Spinal cord (tissue), 10 donors: ENCODE data around the gene SLC7A10. TPM values are rescaled to one million over a fixed set of nuclear protein-coding genes. Genes with fewer than 3 reads are reported as not detected.

Source experiments
- DNase-seq, 6 donors: peaks; one replicate each; pipeline versions ENCODE4 v3.0.0 to v3.0.0-alpha.2; 2013 to 2015; ENCODE audit warnings: low spot score in 6 of 6, low read depth in 4 of 6
- H3K27ac ChIP-seq: one replicate; pipeline ENCODE4 v1.5.1; 2013; ENCODE audit warnings: low read depth, low read length, control low read depth
- H3K27me3 ChIP-seq: one replicate; pipeline ENCODE4 v1.6.1; 2013; ENCODE audit warnings: low read length; ENCODE audit not compliant: control insufficient read depth, insufficient read depth
- H3K36me3 ChIP-seq: one replicate; pipeline ENCODE4 v1.6.1; 2013; ENCODE audit warnings: low read length; ENCODE audit not compliant: control insufficient read depth, insufficient read depth
- H3K4me1 ChIP-seq: one replicate; pipeline ENCODE4 v1.6.1; 2013; ENCODE audit warnings: low read length; ENCODE audit not compliant: control insufficient read depth, insufficient read depth
- H3K4me3 ChIP-seq: one replicate; pipeline ENCODE4 v1.5.1; 2013; ENCODE audit warnings: low read depth, low read length, control low read depth
- H3K9me3 ChIP-seq: one replicate; pipeline ENCODE4 v1.6.1; 2013; ENCODE audit warnings: low read length; ENCODE audit not compliant: control insufficient read depth, insufficient read depth
- WGBS: methylation state at CpG from one replicate; pipeline ENCODE4 v1.1.5; 2013; ENCODE audit warnings: missing lambda C conversion rate; ENCODE audit not compliant: insufficient coverage; 5-methylcytosine and 5-hydroxymethylcytosine counted together
- polyA plus RNA-seq, 2 donors: library from polyadenylated mRNA; unstranded; fragments of 120-200 nt; gene quantifications; one replicate each; pipeline ENCODE4 v1.2.1, GENCODE V29; 2013; ENCODE audit not compliant: insufficient read length in 2 of 2
- total RNA-seq, 2 donors: library from RNA; depleted of rRNA in 1 of 2; stranded (reverse); fragments of 120-200 nt in 1 of 2; fragments of >200 nt in 1 of 2; gene quantifications; one replicate each; pipeline versions ENCODE4 v1.2.3 to v1.2.4, GENCODE V29; 2013 to 2014
- donor health status: healthy.

Gene SLC7A10
- total and polyA plus RNA-seq, 4 donors = 3.8 to 43.2 (median 19.9) TPM

GRCh38 chr19:33205531-33206260 is 20.0 kb downstream of the SLC7A10 start:
- peaks cover 98% of the 10 kb centered on the region for H3K36me3 ChIP-seq
- 93% methylated on average over 64 of the region's 64 CpGs for WGBS

GRCh38 chr19:33205110-33205509 is 20.5 kb downstream of the SLC7A10 start:
- WGBS = 91% methylated on average over 27 of the region's 27 CpGs
- no peak overlapping the region for H3K4me3 ChIP-seq
- H3K27ac ChIP-seq = no peak overlapping the region
- H3K27me3 ChIP-seq = no peaks in the 10 kb centered on the region
- no peak for DNase-seq
- peaks cover 10% of the 10 kb centered on the region for H3K4me1 ChIP-seq
- H3K36me3 ChIP-seq = peaks cover 98% of the 10 kb centered on the region
- no peaks in the 10 kb centered on the region for H3K9me3 ChIP-seq

More at GRCh38 chr19:33205531-33206260, 20.0 kb downstream of the SLC7A10 start:
- peaks cover 10% of the 10 kb centered on the region for H3K4me1 ChIP-seq
- no peak overlapping the region for H3K4me3 ChIP-seq
- H3K27ac ChIP-seq = no peak overlapping the region
- DNase-seq = no peak
- H3K27me3 ChIP-seq = no peaks in the 10 kb centered on the region
- no peaks in the 10 kb centered on the region for H3K9me3 ChIP-seq

- no peaks in the 10 kb centered on the region for H3K9me3 ChIP-seq
- H3K27ac ChIP-seq = no peak overlapping the region
- peaks cover 8% of the 10 kb centered on the region for H3K4me1 ChIP-seq
- no peaks in the 10 kb centered on the region for H3K27me3 ChIP-seq
- WGBS = 93% methylated on average over 32 of the region's 32 CpGs
- H3K4me3 ChIP-seq = no peak overlapping the region
- DNase-seq = no peak
- H3K36me3 ChIP-seq = peaks cover 98% of the 10 kb centered on the region
These were observed 21.3 kb downstream of the SLC7A10 start for GRCh38 chr19:33204136-33204973.

- Histone ChIP-seq H3K9me3 (no peaks in the 10 kb centered on the region), H3K4me3 (no peak overlapping the region), H3K27ac (no peak overlapping the region), H3K4me1 (peaks cover 7% of the 10 kb centered on the region), H3K36me3 (peaks cover 100% of the 10 kb centered on the region), H3K27me3 (no peaks in the 10 kb centered on the region)
- WGBS = 70% methylated on average over 6 of the region's 6 CpGs
- no peak for DNase-seq
These were observed 22.1 kb downstream of the SLC7A10 start for GRCh38 chr19:33203529-33203928.

- no peak for DNase-seq
- Histone ChIP-seq H3K36me3 (peaks cover 100% of the 10 kb centered on the region), H3K4me3 (no peak overlapping the region), H3K27me3 (no peaks in the 10 kb centered on the region), H3K4me1 (peaks cover 7% of the 10 kb centered on the region), H3K27ac (no peak overlapping the region), H3K9me3 (no peaks in the 10 kb centered on the region)
- WGBS = 94% methylated on average over 27 of the region's 27 CpGs
These were observed 22.8 kb downstream of the SLC7A10 start for GRCh38 chr19:33202546-33203507.

- Histone ChIP-seq H3K36me3 (peaks cover 100% of the 10 kb centered on the region), H3K4me3 (no peak overlapping the region), H3K27ac (no peak overlapping the region), H3K4me1 (peaks cover 7% of the 10 kb centered on the region), H3K27me3 (no peaks in the 10 kb centered on the region), H3K9me3 (no peaks in the 10 kb centered on the region)
- DNase-seq = no peak
- 95% methylated on average over 13 of the region's 15 CpGs for WGBS
These were observed 23.6 kb downstream of the SLC7A10 start for GRCh38 chr19:33201886-33202545.

- no peak for DNase-seq
- Histone ChIP-seq H3K36me3 (peaks cover 99% of the 10 kb centered on the region), H3K4me1 (peaks cover 9% of the 10 kb centered on the region), H3K9me3 (no peaks in the 10 kb centered on the region), H3K4me3 (no peak overlapping the region), H3K27ac (no peak overlapping the region), H3K27me3 (no peaks in the 10 kb centered on the region)
- 92% methylated on average over 6 of the region's 6 CpGs for WGBS
These were observed 24.2 kb downstream of the SLC7A10 start for GRCh38 chr19:33201473-33201872.

- WGBS = 92% methylated on average over 7 of the region's 8 CpGs
- DNase-seq = no peak
- peaks cover 25% of the 10 kb centered on the region for H3K4me1 ChIP-seq
- H3K27ac ChIP-seq = no peak overlapping the region
- H3K4me3 ChIP-seq = no peak overlapping the region
- peaks cover 86% of the 10 kb centered on the region for H3K36me3 ChIP-seq
- no peaks in the 10 kb centered on the region for H3K9me3 ChIP-seq
- no peaks in the 10 kb centered on the region for H3K27me3 ChIP-seq
These were observed 26.0 kb downstream of the SLC7A10 start for GRCh38 chr19:33199441-33200265.
